ENCODE measurements around the gene MMGT1.
"Not testable (repeated sequence)": the region's sequence is repeated elsewhere in the genome, so short reads cannot be mapped to it uniquely, and the experiment has no call there.

Gene MMGT1

DNA sequence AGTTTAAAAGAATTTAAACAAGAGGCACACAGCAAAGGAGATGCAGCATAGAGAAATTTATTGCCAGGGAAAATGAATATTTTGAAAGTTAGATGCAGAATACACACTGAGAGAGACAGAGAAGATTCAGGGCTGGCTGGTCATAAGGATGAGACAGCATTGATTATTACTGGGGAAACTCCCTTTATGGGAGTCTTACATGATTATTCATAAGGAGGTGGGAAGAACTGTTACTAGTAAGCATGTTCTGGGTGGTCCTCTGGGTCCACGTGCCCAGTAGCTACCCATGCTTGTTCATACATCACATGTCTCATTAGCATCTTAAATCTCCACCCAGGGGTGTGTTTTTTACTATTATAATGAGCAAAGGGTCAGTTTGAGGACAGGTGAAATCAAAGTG, 53.3 kb downstream of the MMGT1 start:
- not testable (repeated sequence) for DNase-seq

DNA sequence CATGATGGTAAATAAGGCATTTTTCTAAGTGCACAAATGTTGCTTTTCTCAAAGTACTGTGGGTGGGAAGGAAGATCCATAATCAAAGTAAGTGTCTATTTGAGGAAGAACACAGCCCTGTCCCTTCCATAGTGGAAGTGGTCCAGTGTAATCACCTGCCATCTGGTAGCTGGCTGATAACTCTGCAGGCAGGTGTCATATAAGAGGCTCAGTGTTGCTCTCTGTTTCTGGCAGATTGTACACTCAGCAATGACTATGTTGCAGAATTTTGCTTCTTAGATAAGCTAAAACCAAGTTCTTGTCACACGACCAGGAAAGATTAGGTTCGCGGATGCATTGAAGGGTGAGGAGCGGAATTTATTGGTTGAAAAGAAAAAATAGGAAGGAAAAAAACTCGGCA, 59.4 kb downstream of the MMGT1 start:
- no peak for DNase-seq
